ENCODE measurements around the gene ATP10B. TPM values are rescaled to one million over a fixed set of nuclear protein-coding genes. Genes with fewer than 3 reads are reported as not detected.

ATP10B gene
- polyA plus RNA-seq, 1 of the 3 experiments (the other 2 are of a cell fraction) = not detected

GRCh38 chr5:160773646-160774410 lies 78.2 kb downstream of the ATP10B start:
- no peak for TF ChIP-seq NRF1 (IDR thresholded peaks at IDR 0.05; ENCODE audit: low read depth, low read length)
- no peak for TF ChIP-seq ELF1 (IDR thresholded peaks at IDR 0.05)
- TF ChIP-seq REST (IDR thresholded peaks at IDR 0.05; ENCODE audit: low read depth, low read length) = no peak
- TF ChIP-seq MAX (IDR thresholded peaks at IDR 0.05; ENCODE audit: low read depth) = no peak
- TF ChIP-seq GATA2 (CRISPR knock-in tag; IDR thresholded peaks at IDR 0.05) = no peak
- TF ChIP-seq POLR2AphosphoS5 (IDR thresholded peaks at IDR 0.05; ENCODE audit: low read depth, low read length) = no peak
- TF ChIP-seq RXRA (IDR thresholded peaks at IDR 0.05; ENCODE audit: borderline replicate concordance, low read depth) = no peak
- TF ChIP-seq CHD2 (IDR thresholded peaks at IDR 0.05; ENCODE audit: low read length, partially characterized antibody) = no peak
- TF ChIP-seq FOSL2 (IDR thresholded peaks at IDR 0.05; ENCODE audit: borderline replicate concordance, low read depth) = no peak
- TF ChIP-seq RAD21 (IDR thresholded peaks at IDR 0.05; ENCODE audit: low read length) = no peak
- no peak for TF ChIP-seq NFIC (IDR thresholded peaks at IDR 0.05; ENCODE audit: borderline replicate concordance)
- TF ChIP-seq MXI1 (IDR thresholded peaks at IDR 0.05; ENCODE audit: low read depth, low read length) = no peak
- no peak for TF ChIP-seq IRF3 (IDR thresholded peaks at IDR 0.05; ENCODE audit: low read depth, low read length)
- no peak for TF ChIP-seq RCOR1 (IDR thresholded peaks at IDR 0.05; ENCODE audit: low read length)
- CTCF ChIA-PET = no interaction called here

More at GRCh38 chr5:160773646-160774410, 78.2 kb downstream of the ATP10B start:
- POLR2A ChIA-PET = no interaction called here
- no peak overlapping the region for H3K4me3 ChIP-seq (ENCODE audit: low read depth in 2 of 2, low read length in 1 of 2)
- no peaks in the 10 kb centered on the region for H3K9me3 ChIP-seq
- H2AFZ ChIP-seq (ENCODE audit: low read depth) = no peak overlapping the region
- H3K79me2 ChIP-seq (ENCODE audit: insufficient read depth) = no peaks in the 10 kb centered on the region
- no peaks in the 10 kb centered on the region for H3F3A ChIP-seq (replicated peaks; ENCODE audit: insufficient read depth)
- H3K9me2 ChIP-seq = no peaks in the 10 kb centered on the region
- no peaks in the 10 kb centered on the region; the same call in none of the 2 replicates for H3K27me3 ChIP-seq (ENCODE audit: insufficient read depth)
- no peaks in the 10 kb centered on the region for H3K4me1 ChIP-seq (ENCODE audit: control insufficient read depth in 1 of 2, insufficient read depth in 2 of 2, low read depth in 1 of 2, low read length in 1 of 2)
- no peaks in the 10 kb centered on the region for H4K20me1 ChIP-seq (ENCODE audit: insufficient read depth)
- no peak overlapping the region for H3K27ac ChIP-seq (ENCODE audit: low read depth in 2 of 2, low read length in 1 of 2)
- no peaks in the 10 kb centered on the region for H3K36me3 ChIP-seq (replicated peaks in 1 of 2; ENCODE audit: control insufficient read depth in 1 of 2, insufficient read depth in 2 of 2, low read length in 1 of 2)
- no peak overlapping the region for H3K9ac ChIP-seq
- WGBS (ENCODE audit: low lambda C conversion rate) = 24% methylated on average over 10 of the region's 10 CpGs
- DNase-seq = no peak
- H3K4me2 ChIP-seq = no peak overlapping the region

All from SK-N-SH (cell line).